ENCODE measurements around the gene CRYGN. TPM values are rescaled to one million over a fixed set of nuclear protein-coding genes. Genes with fewer than 3 reads are reported as not detected.

CRYGN gene
- polyA plus RNA-seq, 3 donors, result not detected

GRCh38 chr7:151382079-151382885 lies 57.7 kb downstream of the CRYGN start:
- no peak for DNase-seq
- no peak overlapping the region for H3K9ac ChIP-seq (ENCODE audit: insufficient read depth, low read length, poor library complexity, severe bottlenecking)
- peaks cover 20 to 24% of the 10 kb centered on the region in 2 donors for H3K36me3 Mint-ChIP-seq
- H3K9me3 ChIP-seq (replicated peaks in 1 of 2; ENCODE audit: control insufficient read depth in 1 of 2, insufficient read depth in 1 of 2, low read length in 2 of 2), result peaks cover 0 to 9% of the 10 kb centered on the region in 2 donors
- intact Hi-C loops (cut with micrococcal nuclease), result loop anchor here in 1 of 2 donors (5.0 kb wide), 1 partner anchor 70 kb away; no protein-coding TSS in a partner anchor
- peaks cover 0 to 12% (median 3%) of the 10 kb centered on the region in 7 donors for H3K9me3 Mint-ChIP-seq
- H3K4me3 ChIP-seq (replicated peaks in 1 of 3; ENCODE audit: low read depth in 2 of 3, low read length in 3 of 3), result peak overlapping the region in 1 of 3 experiments; percentile 66
- H4K20me1 ChIP-seq (ENCODE audit: insufficient read depth, low read length), result no peaks in the 10 kb centered on the region
- H3K27ac Mint-ChIP-seq, result no peak overlapping the region
- H3K36me3 ChIP-seq (replicated peaks in 1 of 2; ENCODE audit: control insufficient read depth in 1 of 2, insufficient read depth in 2 of 2, low read length in 2 of 2), result peaks cover 11 to 17% of the 10 kb centered on the region in 2 donors
- peak overlapping the region; percentile 65 for H2AFZ ChIP-seq (ENCODE audit: insufficient read depth, low read depth, low read length, poor library complexity, severe bottlenecking)
- no peak overlapping the region for H3K27ac ChIP-seq (ENCODE audit: low read depth in 1 of 2, low read length in 2 of 2)
- H3K4me2 ChIP-seq (replicated peaks; ENCODE audit: extremely low read depth, low read length, poor library complexity, severe bottlenecking), result peak overlapping the region; percentile 79
- peaks cover 36 to 52% (median 47%) of the 10 kb centered on the region in 3 donors for H3K27me3 Mint-ChIP-seq (ENCODE audit: low read depth in 3 of 3)
- H3K79me2 ChIP-seq (ENCODE audit: insufficient read depth, low read length), result no peaks in the 10 kb centered on the region
- H3K27me3 ChIP-seq (ENCODE audit: control insufficient read depth in 2 of 2, insufficient read depth in 2 of 2, low read length in 2 of 2), result peaks cover 12 to 37% of the 10 kb centered on the region in 2 donors
- TF ChIP-seq, protein P1, sequence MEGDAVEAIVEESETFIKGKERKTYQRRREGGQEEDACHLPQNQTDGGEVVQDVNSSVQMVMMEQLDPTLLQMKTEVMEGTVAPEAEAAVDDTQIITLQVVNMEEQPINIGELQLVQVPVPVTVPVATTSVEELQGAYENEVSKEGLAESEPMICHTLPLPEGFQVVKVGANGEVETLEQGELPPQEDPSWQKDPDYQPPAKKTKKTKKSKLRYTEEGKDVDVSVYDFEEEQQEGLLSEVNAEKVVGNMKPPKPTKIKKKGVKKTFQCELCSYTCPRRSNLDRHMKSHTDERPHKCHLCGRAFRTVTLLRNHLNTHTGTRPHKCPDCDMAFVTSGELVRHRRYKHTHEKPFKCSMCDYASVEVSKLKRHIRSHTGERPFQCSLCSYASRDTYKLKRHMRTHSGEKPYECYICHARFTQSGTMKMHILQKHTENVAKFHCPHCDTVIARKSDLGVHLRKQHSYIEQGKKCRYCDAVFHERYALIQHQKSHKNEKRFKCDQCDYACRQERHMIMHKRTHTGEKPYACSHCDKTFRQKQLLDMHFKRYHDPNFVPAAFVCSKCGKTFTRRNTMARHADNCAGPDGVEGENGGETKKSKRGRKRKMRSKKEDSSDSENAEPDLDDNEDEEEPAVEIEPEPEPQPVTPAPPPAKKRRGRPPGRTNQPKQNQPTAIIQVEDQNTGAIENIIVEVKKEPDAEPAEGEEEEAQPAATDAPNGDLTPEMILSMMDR (IDR thresholded peaks at IDR 0.05), result no peak
- H3K4me1 Mint-ChIP-seq, result peaks cover 11% of the 10 kb centered on the region
- H3K4me3 Mint-ChIP-seq, result peak overlapping the region; percentile 45 to 85
- WGBS (ENCODE audit: insufficient coverage), result 15% methylated on average over 31 of the region's 37 CpGs
- H3K4me1 ChIP-seq (ENCODE audit: control insufficient read depth in 1 of 2, insufficient read depth in 2 of 2, low read length in 2 of 2), result peaks cover 15 to 22% of the 10 kb centered on the region in 2 donors

DNA sequence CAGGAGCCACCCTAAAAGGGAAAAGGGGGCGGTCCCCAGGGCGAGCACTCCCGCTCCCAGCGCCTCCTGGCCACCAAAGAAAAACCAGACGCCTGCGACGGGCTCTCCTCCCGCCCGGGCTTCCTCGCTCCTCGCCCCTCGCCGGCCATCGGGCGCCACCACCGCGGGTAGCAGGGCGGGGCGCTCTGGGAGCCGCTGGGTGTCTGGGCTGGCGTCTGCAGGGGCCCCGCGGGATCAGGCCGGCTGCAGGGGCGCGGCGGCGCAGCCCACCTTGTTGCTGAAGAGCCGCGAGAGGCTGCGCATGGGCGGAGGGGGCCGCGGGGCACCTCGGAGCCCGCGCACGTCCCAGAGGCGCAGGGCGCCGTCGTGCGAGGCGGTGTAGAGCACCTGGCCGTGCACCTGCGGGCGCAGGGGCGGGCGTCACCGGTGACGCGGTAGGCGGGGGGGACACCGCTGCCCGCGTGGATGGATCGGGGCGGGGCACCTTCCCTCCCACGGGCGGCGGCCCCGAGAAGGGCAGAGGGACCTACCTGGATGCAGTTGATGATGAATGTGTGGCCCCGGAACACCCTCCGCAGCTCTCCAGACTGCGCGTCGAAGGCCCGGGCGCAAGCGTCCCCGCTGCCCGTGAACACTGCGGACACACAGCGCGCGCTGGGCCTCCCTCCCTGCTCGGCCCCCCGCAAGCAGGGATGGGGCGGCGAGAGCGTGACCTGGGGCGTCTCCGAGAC lies 58.4 kb downstream of the CRYGN start:
- H3K79me2 ChIP-seq (ENCODE audit: insufficient read depth, low read length), result no peaks in the 10 kb centered on the region
- peak overlapping the region; percentile 29 for H3K9ac ChIP-seq (ENCODE audit: insufficient read depth, low read length, poor library complexity, severe bottlenecking)
- H3K27me3 Mint-ChIP-seq (ENCODE audit: low read depth in 3 of 3), result peaks cover 36 to 52% (median 43%) of the 10 kb centered on the region in 3 donors
- no peak overlapping the region for H3K27ac ChIP-seq (ENCODE audit: low read depth in 1 of 2, low read length in 2 of 2)
- peak overlapping the region; percentile 63 to 81 for H3K4me3 Mint-ChIP-seq
- H3K4me2 ChIP-seq (replicated peaks; ENCODE audit: extremely low read depth, low read length, poor library complexity, severe bottlenecking), result peak overlapping the region; percentile 79
- intact Hi-C loops (cut with micrococcal nuclease), result loop anchor here in 1 of 2 donors (5.0 kb wide), 1 partner anchor 71 kb away; no protein-coding TSS in a partner anchor
- peak overlapping the region in 2 of 3 experiments; percentile 1 to 66 for H3K4me3 ChIP-seq (replicated peaks in 1 of 3; ENCODE audit: low read depth in 2 of 3, low read length in 3 of 3)
- H2AFZ ChIP-seq (ENCODE audit: insufficient read depth, low read depth, low read length, poor library complexity, severe bottlenecking), result peak overlapping the region; percentile 65
- H3K4me1 ChIP-seq (ENCODE audit: control insufficient read depth in 1 of 2, insufficient read depth in 2 of 2, low read length in 2 of 2), result peaks cover 15 to 22% of the 10 kb centered on the region in 2 donors
- H3K27me3 ChIP-seq (ENCODE audit: control insufficient read depth in 2 of 2, insufficient read depth in 2 of 2, low read length in 2 of 2), result peaks cover 12 to 37% of the 10 kb centered on the region in 2 donors
- peaks cover 0 to 9% of the 10 kb centered on the region in 2 donors for H3K9me3 ChIP-seq (replicated peaks in 1 of 2; ENCODE audit: control insufficient read depth in 1 of 2, insufficient read depth in 1 of 2, low read length in 2 of 2)
- TF ChIP-seq, protein P1 (IDR thresholded peaks at IDR 0.05), result no peak
- H3K36me3 Mint-ChIP-seq, result peaks cover 28 to 32% of the 10 kb centered on the region in 2 donors
- H3K36me3 ChIP-seq (replicated peaks in 1 of 2; ENCODE audit: control insufficient read depth in 1 of 2, insufficient read depth in 2 of 2, low read length in 2 of 2), result peaks cover 18 to 24% of the 10 kb centered on the region in 2 donors
- H4K20me1 ChIP-seq (ENCODE audit: insufficient read depth, low read length), result no peaks in the 10 kb centered on the region
- WGBS (ENCODE audit: insufficient coverage), result 1% methylated on average over 81 of the region's 83 CpGs
- no peak overlapping the region for H3K27ac Mint-ChIP-seq
- peaks cover 0 to 12% (median 3%) of the 10 kb centered on the region in 7 donors for H3K9me3 Mint-ChIP-seq
- no peak for DNase-seq
- H3K4me1 Mint-ChIP-seq, result peaks cover 11% of the 10 kb centered on the region
